NCI-H2107 treated with DMSO at 0.1 percent for 48 hours (cell line): ENCODE results near the gene ZNF805.
"Not testable (repeated sequence)": the region's sequence is repeated elsewhere in the genome, so short reads cannot be mapped to it uniquely, and the experiment has no call there.

Experiments used
- DNase-seq: peaks from one replicate; lab custom pipeline; 2025; ENCODE audit not compliant: unreplicated experiment; lab: John Stamatoyannopoulos, UW

Gene ZNF805

DNA sequence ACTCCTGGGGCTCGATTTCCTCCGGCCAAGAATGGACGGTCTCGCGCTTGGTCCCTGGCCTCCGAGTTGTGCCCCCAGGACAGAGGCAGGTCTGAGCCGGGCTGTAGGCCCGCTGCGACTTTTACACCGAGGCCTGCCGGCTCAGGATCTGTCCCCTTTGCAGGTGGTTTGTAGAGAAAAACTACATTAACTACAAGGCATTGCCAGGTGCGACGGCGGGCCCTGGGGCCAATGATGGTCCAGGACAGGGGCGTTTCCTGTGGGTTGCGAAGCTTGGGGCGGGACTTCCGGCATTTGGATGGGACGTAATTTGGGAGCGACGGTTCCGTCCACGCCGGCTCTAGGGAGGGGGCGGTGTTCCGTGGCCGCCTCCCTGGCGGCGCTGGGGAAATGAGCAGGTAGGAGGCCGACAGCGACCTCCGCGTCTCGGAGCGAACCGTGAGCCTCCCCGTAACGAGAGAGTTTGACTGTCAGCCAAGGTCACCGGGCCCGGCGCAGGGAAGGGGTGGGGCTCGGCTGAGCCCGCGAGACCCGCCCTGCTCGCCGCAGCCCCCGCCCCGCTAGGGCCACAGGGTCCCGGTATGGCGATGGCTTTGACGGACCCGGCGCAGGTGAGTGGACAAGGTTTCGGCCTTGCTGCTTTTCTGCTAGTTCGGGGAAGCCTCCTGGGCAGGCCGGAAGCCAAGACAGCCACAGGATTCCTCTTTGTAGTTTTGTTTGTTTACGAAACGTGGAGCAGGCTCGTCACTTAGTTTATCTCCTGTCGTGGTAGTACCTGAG lies at the start of gene ZNF805:
ZNF805 (plus strand) TSS at position 322 of the 780 bp plus-strand sequence; CDS start at position 582, 260 bp downstream.
- DNase-seq, result peak; percentile 70

DNA sequence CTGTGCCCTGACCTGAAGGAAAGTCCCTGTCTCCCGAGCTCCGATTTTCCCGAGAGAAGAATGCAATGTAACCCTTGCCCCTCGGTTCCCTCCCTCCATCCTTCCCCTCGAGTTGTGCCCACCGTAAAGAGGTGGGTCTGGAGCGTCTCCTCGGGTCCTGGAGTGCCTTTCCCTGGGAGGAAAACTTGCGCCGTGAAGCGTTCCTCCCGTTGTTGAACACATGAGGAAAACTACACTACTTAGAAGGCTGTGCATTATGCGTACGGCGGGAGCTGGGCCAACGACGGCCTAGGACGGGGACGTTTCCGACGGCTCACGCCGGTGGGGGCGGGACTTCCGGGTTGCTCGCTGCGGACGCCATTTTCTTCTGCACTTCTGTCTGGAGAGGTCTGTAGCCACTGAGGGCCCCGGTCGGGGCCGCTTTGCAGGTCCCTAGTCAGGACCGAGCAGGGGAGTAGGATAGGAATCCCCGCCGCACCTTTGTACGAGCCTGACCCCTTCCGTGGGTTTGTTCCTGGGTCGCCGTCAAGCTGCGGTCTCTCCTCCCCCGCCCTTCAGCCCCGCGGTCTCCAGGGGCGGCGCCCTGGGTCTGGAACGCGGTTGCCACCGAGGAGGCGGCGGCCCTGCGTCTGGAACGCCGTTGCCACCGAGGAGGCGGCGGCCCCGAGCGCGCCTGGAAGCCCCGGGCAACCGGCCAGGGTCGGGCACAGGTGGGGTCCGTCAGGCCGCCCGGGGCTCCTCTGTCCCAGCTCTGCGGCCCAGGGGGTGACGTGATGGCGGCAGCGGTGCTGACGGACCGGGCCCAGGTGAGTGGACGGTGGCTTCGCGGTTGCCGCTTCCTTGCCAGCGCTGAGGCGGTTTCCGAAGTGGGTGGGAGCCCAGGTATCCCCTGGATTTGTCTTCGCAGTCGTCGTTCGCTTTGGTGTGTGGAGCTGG lies 49.0 kb upstream of the ZNF805 start, which contains the start of gene ZNF264:
ZNF264 (plus strand) TSS at position 360 of the 936 bp plus-strand sequence; CDS start at position 774, 414 bp downstream.
- DNase-seq, result peak; percentile 78

DNA sequence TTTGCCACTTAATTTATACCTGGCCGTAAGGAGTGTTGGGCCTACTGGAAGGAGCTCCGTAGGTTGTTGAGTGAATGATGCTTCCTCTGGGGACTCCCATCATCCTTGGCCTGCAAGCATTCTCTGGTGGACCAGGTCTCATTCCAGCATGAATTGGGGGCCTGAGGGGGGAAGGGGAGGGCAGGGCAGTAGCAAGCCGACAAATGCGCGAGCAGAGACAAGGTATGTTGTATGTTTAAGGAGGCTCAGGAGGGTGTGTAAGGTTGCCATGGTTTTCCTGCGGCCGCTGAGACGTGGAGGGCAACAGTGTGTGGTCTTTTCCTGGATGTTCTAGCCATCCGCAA lies 48.4 kb upstream of the ZNF805 start:
- no peak for DNase-seq

DNA sequence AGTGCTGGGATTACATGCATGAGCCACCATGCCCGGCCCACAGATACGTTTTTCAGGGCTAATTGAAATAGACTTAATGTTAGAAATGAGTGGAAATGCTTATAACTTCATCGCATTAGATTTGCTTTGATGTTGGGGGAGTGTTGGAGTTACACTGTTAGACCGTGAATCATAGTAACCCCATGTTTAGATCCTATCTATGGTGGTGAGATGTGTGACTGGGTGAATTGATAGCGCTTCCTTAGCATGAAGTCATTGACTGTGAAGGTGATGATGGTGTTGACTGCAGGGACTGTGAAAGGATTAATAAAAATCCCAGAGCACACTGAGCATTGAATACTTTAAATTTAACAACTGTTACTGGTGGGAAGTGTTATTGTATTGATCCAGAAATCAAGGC lies 47.4 kb upstream of the ZNF805 start:
- no peak for DNase-seq

DNA sequence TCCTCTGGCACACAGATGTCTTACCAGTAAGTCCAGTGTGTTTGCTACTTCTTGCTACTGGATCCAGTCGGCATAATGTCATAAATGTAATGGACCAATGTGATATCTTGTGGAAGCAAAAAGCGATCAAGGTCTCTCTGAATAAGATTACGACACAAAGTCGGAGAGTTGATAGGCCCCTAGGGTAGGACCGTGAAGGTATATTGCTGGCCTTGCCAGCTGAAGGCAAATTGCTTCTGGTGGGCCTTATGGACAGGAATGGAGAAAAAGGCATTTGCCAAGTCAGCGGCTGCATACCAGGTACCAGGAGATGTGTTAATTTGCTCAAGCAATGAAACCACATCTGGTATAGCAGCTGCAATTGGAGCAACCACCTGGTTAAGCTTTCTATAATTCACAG lies 42.6 kb upstream of the ZNF805 start:
- DNase-seq, result not testable (repeated sequence)

DNA sequence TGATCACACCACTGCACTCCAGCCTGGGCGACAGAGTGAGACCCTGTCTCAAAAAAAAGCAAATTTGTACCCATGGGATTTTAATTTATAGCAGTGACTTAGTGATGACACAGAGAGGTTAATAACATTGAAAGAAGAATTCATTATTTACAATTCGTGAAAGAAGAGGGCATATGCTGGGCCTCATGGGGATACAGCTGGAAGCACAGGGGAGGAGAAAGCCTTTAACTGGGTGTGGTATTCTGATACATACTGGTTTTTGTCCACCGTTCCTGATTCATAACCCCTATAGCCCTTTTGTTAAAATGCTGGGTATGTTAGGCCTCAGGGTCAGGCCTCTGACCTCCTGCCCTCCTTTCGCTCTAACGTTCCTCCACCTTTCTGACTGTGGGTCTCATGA lies 38.3 kb upstream of the ZNF805 start:
- no peak for DNase-seq

DNA sequence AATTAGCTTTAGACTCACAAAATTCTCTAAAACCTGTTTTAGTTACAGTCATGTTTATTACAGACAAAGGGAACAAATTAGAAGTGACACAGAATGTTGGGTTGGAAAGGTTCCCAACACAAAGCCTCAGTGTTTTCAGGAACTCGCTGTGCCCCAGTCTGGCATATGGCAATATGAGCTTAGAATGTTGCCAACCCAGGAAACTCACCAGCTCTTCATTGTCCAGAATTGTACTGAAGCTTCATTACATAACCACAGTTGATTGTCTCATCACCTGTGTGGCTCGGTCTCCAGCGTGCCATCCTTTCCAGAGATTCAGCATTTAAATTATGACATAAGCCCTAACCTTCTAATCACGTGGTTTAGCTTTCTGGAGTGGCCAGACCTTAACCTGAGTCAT lies 30.1 kb upstream of the ZNF805 start:
- no peak for DNase-seq

DNA sequence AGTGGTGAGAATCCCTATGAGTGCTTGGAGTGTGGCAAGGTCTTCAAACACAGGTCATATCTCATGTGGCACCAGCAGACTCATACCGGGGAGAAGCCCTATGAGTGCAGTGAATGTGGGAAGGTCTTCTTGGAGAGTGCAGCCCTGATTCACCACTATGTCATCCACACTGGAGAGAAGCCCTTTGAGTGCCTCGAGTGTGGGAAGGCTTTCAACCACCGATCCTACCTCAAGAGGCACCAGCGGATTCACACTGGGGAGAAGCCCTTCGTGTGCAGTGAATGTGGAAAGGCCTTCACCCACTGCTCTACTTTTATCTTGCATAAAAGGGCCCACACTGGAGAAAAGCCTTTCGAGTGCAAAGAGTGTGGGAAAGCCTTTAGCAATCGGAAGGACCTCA lies 28.3 kb upstream of the ZNF805 start:
- DNase-seq, result no peak

DNA sequence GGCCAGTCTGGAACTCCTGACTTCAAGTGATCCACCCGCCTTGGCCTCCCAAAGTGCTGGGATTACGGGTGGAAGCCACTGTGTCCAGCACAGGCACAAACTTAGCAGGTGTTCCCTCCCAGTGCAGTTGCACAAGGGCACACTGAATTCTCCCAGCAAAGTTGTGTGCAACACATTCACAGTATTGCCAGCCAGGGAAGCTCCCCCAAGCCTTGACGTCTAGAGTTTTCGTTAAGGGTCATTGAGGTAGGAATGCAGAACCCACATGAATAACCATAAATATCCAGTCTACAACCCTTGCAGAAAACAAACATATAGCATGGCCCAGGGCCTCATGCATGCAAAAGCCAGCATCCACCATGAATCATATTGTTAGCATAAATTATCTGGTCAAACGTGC lies 12.9 kb upstream of the ZNF805 start:
- DNase-seq, result no peak

DNA sequence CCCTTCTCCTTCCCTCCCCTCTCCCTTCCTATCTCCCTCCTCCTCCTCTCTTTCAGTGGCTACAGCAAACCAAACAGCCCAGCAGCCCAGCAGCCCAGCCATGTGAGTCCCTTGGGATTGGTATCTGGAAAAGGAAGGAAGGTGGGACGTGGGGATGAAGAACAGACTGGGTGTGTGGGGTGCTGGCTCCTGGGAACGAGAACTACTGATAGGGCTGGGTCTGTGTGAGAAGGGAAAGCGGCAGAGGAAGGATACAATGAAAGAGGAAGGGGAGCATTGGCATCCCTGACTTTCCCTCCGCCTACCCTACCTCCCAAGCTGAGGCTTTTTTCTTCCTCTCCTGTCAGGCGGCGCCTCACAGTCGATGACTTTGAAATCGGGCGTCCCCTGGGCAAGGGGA lies 8.7 kb upstream of the ZNF805 start:
- DNase-seq, result no peak

DNA sequence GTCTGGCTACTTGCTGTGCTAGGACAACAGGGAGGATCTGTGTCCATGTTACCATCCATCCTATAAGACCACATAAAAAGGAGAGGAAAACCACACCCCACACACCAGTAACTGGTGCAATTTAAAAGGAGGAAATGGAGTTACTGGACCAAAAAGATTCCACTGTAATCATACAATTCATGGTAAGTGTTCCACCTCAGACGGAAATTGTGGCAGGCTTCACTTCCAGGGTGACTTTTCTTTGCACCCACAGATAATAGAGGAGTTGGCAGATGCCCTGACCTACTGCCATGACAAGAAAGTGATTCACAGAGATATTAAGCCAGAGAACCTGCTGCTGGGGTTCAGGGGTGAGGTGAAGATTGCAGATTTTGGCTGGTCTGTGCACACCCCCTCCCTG lies 7.2 kb upstream of the ZNF805 start:
- no peak for DNase-seq

DNA sequence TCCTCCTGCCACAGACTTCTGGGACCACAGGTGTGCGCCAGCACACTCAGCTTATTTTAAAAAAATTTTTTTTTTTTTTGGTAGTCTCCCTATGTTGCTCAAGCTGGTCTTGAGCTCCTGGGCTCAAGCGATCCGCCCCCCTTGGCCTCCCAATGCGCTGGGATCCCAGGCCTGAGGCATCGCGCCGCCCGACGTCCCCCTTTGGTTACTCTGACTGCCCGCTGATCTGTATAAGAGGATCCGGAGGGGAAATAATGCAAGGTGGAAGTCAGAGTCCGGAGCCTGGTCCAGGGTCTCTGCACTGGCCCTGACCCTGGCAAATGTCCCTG lies 486 bp upstream of the ZNF805 start:
- no peak for DNase-seq

DNA sequence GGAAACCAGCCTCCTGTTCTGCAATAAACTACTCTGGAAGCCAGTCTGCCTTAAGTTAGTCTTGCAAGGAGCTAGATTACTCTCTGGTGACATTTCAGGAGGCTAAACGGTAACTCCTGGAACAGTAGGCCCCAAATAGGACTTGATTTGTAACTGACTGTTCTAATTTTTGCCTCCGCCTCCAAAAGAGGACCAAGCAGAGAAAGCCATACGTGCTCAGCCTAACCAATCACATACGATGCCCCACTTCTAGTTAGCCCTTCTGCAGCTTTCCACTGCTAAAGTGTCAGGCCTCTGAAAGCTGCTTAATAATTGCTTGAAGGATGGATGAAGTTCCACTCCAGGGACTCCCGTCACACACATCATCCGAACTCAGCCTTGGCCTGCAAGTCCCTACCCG lies 744 bp downstream of the ZNF805 start:
- no peak for DNase-seq

DNA sequence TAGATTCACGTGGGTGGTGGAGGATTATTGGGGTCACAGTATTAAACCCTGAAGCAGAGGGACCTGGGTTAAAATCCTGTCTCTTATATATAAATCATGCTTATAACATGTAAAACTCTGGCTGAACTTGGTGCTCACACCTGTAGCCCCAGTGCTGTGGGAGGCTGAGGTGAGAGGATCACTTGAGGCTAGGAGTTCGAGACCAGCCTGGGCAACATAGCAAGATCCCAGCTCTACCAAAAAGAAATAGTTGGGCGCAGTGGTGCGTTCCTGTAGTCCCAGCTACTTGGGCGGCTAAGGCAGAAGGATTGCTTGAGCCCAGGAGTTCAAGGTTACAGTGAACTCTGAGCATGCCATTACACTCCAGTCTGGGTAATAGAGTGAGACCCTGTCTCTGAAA lies 2.4 kb downstream of the ZNF805 start:
- DNase-seq, result no peak

DNA sequence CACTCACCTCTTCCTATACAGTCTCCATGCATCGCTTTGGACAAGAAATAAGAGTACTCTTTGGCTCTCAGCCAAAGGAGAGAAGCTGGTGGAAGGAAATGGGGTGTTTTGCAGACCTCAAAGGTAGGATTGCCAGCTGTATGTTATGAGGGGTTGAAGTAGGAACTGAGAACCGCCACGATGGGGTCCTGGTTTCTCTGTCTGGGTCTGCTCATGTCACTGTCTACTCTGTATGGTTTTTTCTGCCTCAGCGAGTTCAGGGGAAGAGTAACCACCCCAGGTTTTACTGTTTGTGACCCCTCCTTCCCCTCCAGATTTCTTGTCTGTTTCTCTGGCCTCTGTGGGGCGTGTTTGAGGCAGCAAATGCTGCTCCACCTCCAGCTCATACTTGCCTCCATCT lies 4.1 kb downstream of the ZNF805 start:
- no peak for DNase-seq

DNA sequence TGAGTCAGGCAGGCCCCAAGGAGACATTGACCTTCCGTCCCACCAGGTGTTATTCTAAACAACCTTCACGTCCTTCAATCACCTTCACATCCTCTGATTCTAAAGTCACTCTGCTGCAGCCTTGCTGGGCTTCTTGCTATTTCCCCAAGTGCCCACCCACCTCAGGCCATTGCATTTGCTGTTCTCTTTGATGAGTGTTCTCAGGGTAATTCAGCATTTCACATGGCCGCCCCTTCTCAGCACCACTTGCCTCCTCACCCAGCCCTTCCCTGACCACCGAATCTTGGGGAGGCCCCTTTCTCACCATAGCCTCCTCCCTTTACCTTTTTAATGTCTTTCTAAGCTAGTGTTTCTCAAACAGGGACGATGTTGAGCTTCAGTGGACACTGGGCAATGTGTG lies 4.6 kb downstream of the ZNF805 start:
- DNase-seq, result no peak

DNA sequence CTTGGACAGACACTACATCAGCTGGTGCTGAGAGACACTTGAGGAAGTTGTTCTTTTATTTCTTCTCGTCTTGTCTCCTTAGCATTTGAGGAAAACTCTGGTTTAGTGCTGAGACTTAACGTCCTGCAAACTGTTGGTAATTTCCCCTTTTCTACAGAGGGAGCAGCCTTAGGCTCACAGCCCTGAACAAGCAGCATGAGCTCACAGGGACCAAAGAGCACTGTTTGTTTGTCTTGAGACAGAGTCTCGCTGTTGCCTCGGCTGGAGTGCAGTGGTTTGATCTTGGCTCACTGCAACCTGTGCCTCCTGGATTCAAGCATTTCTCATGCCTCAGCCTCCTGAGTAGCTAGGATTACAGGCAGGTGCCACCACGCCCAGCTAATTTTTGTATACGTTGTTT lies 5.5 kb downstream of the ZNF805 start:
- DNase-seq, result no peak

DNA sequence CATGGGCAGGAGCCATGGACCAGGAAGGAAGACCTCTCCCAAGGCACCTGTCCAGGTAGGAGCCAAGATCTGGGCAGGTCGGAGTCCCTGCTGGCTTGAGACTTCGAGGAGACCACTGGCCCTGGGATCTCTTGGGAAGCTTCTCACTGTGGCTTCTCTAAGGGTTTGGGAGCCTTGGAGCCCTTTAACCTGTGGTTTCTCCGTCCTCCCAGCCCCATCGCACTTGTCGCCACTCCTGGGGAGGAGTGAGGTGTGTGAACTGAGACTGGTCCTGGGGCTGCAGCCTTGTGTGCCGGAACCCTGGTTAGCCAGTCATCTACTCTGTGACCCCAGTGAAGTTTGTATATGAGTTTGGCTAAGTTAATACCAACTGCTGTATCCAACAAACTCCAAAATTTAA lies 8.2 kb downstream of the ZNF805 start:
- no peak for DNase-seq

DNA sequence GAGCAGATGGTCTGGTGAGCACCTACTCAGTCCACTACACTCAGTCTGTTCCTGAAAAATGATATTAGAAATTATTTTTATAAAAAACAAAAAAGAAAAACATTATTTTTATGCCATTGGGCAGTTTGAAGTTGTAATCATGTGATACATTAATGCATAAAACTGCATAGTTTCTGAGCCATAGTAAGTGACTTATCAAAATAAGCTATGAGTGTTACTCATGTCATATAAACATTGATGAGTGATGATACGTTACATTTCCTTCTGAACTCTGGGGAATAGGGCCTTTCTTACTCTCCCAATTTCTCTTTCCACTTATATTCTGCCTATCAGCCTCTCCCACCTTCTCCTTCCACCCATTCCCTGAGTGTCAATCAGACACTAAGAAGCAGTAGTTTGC lies 8.9 kb downstream of the ZNF805 start:
- no peak for DNase-seq

DNA sequence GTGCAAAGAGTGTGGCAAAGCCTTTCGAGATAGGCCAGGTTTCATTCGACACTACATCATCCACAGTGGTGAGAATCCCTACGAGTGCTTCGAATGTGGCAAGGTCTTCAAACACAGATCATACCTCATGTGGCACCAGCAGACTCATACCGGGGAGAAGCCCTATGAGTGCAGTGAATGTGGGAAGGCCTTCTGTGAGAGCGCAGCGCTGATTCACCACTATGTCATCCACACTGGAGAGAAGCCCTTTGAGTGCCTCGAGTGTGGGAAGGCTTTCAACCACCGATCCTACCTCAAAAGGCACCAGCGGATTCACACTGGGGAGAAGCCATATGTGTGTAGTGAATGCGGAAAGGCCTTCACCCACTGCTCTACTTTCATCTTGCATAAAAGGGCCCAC lies 13.3 kb downstream of the ZNF805 start:
- DNase-seq, result not testable (repeated sequence)

DNA sequence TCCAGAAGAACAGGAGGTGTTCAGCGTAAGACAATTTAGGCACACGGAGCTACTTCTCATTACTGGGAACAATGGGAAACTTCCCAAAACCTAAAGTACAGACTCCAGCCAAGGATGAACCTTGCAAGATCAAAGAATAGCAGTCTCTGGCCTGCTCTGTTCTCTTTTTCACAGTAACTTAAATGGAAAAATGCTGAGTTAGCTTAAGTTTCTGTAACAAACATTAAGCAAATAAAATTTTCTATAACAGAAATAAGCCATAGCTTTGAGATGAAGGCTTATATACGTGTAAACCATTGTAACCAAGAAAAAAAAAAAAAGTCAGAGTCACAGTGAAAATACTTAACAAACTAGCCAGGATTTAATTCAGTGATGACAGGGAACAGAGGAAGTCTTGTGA lies 21.6 kb downstream of the ZNF805 start:
- no peak for DNase-seq

DNA sequence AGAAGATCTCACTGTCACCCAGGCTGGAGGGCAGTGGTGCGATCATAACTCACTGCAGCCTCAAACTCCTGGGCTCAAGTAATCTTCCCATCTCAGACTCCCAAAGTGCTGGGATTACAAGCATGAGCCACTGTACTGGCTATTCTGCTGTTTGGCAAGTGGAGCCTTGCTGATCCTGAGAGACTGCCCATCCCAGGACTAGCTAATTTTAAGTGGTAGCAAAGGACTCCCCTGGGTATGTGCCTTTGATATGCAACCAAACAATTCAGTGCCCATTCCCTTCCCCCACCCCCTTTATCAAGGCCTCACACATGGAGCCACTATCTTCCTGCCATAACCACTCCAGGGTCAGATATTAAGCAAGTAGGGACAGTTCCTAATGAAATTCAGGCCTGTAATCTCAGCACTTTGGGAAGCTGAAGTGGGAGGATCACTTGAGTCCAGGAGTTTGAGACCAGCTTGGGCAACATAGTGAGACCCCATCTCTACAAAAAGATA lies 22.9 kb downstream of the ZNF805 start:
- DNase-seq, result no peak
